IMR-90 (cell line): ENCODE measurements around the gene DISP2. TPM values are rescaled to one million over a fixed set of nuclear protein-coding genes. Genes with fewer than 3 reads are reported as not detected.

Source experiments
- ATAC-seq: fragments of 200-7000 bp; cut with Tn5 transposase; 2 replicates; pipeline ENCODE4 v1.9.1; 2020; ENCODE audit warnings: low read depth, mild to moderate bottlenecking, moderate library complexity
- BruUV-seq: library from RNA; stranded (reverse); fragments of 400-500 nt; replicated peaks from 2 replicates; lab custom pipeline; 2021; lab: Mats Ljungman, UMichigan
- CTCF ChIA-PET: fragments of 300-600 bp; formaldehyde crosslinking; extraction: SDS; loops from one replicate; lab custom pipeline; 2021; ENCODE audit warnings: antibody characterized with exemption; lab: Yijun Ruan, JAX
- POLR2A ChIA-PET: fragments of 300-600 bp; sonication (Branson Sonifier 250); formaldehyde crosslinking; loops from one replicate; lab custom pipeline; 2022; ENCODE audit warnings: antibody characterized with exemption; ENCODE audit not compliant: unreplicated experiment; lab: Charles Lee
- DNase-seq: peaks from one replicate; pipeline ENCODE4 v3.0.0; 2013
- H2AFZ ChIP-seq: replicated peaks from 2 replicates; pipeline ENCODE3; 2013; ENCODE audit warnings: low read length, mild to moderate bottlenecking; ENCODE audit not compliant: poor library complexity
- H2AK5ac ChIP-seq: 2 replicates; pipeline ENCODE4 v1.6.1; 2013; ENCODE audit warnings: low read depth, low read length, inconsistent platforms
- H2AK9ac ChIP-seq: replicated peaks from 2 replicates; pipeline ENCODE3; 2013; ENCODE audit warnings: mild to moderate bottlenecking, low read depth, low read length, moderate library complexity; ENCODE audit not compliant: poor library complexity
- H2BK120ac ChIP-seq: 2 replicates; pipeline ENCODE4 v1.6.1; 2013; ENCODE audit warnings: low read depth, low read length, inconsistent platforms
- H2BK15ac ChIP-seq: 3 replicates; pipeline ENCODE4 v1.6.1; 2013; ENCODE audit warnings: low read depth, low read length, inconsistent platforms
- H2BK20ac ChIP-seq: 2 replicates; pipeline ENCODE4 v1.6.1; 2013; ENCODE audit warnings: low read depth, mild to moderate bottlenecking, inconsistent platforms, low read length, moderate library complexity
- H2BK5ac ChIP-seq: 2 replicates; pipeline ENCODE4 v1.6.1; 2013; ENCODE audit warnings: mild to moderate bottlenecking, low read depth, low read length, inconsistent platforms; ENCODE audit not compliant: poor library complexity, severe bottlenecking
- H3K14ac ChIP-seq: replicated peaks from 2 replicates; pipeline ENCODE4 v1.6.1; 2013; ENCODE audit warnings: low read depth, low read length, inconsistent platforms
- H3K18ac ChIP-seq: 2 replicates; pipeline ENCODE4 v1.6.1; 2013; ENCODE audit warnings: low read depth, low read length, control low read depth
- H3K23ac ChIP-seq: 2 replicates; pipeline ENCODE4 v1.6.1; 2013; ENCODE audit warnings: low read depth, low read length, inconsistent platforms
- H3K27ac ChIP-seq: 2 replicates; pipeline ENCODE4 v1.5.1; 2013; ENCODE audit warnings: mild to moderate bottlenecking, control low read depth, low read length; ENCODE audit not compliant: insufficient read depth
- H3K27me3 ChIP-seq: 2 replicates; pipeline ENCODE4 v1.6.1; 2013; ENCODE audit warnings: low read length; ENCODE audit not compliant: control insufficient read depth, insufficient read depth
- H3K36me3 ChIP-seq: 2 replicates; pipeline ENCODE4 v1.6.1; 2013; ENCODE audit warnings: low read length, mixed read lengths; ENCODE audit not compliant: control insufficient read depth, insufficient read depth
- H3K4ac ChIP-seq: 2 replicates; pipeline ENCODE4 v1.6.1; 2013; ENCODE audit warnings: low read depth, low read length, inconsistent platforms
- H3K4me1 ChIP-seq: 2 replicates; pipeline ENCODE4 v1.6.1; 2013; ENCODE audit warnings: low read length, mixed read lengths; ENCODE audit not compliant: control insufficient read depth, insufficient read depth
- H3K4me2 ChIP-seq: 2 replicates; pipeline ENCODE4 v1.6.1; 2013; ENCODE audit warnings: low read depth, mild to moderate bottlenecking, control low read depth, low read length, moderate library complexity
- H3K4me3 ChIP-seq: 2 replicates; pipeline ENCODE4 v1.5.1; 2013; ENCODE audit warnings: low read depth, mild to moderate bottlenecking, control low read depth, low read length, moderate library complexity; ENCODE audit not compliant: insufficient read depth
- H3K56ac ChIP-seq: 2 replicates; pipeline ENCODE4 v1.6.1; 2013; ENCODE audit warnings: low read length, inconsistent platforms; ENCODE audit not compliant: insufficient read depth; ENCODE audit errors: extremely low read depth
- H3K79me1 ChIP-seq, 2 experiments: 2 replicates each; pipeline ENCODE4 v1.6.1; 2013; ENCODE audit warnings: low read length in 2 of 2, inconsistent platforms in 1 of 2, low read depth in 1 of 2
- H3K9ac ChIP-seq: 2 replicates; pipeline ENCODE4 v1.6.1; 2013; ENCODE audit warnings: low read depth, low read length, control low read depth
- H3K9me1 ChIP-seq: 2 replicates; pipeline ENCODE4 v1.6.1; 2013; ENCODE audit warnings: low read length, inconsistent platforms; ENCODE audit not compliant: insufficient read depth
- H3K9me3 ChIP-seq: 2 replicates; pipeline ENCODE4 v1.6.1; 2013; ENCODE audit warnings: low read length; ENCODE audit not compliant: control insufficient read depth, insufficient read depth
- H4K20me1 ChIP-seq: 2 replicates; pipeline ENCODE4 v1.6.1; 2013; ENCODE audit warnings: low read length, inconsistent platforms; ENCODE audit not compliant: insufficient read depth
- H4K5ac ChIP-seq: 2 replicates; pipeline ENCODE4 v1.6.1; 2013; ENCODE audit warnings: mild to moderate bottlenecking, low read depth, low read length, control low read depth
- H4K8ac ChIP-seq, 2 experiments: 2 replicates each; pipeline ENCODE4 v1.6.1; 2013; ENCODE audit warnings: low read depth in 2 of 2, low read length in 2 of 2, control low read depth in 1 of 2, inconsistent platforms in 1 of 2
- H4K91ac ChIP-seq: 2 replicates; pipeline ENCODE4 v1.6.1; 2013; ENCODE audit warnings: low read depth, low read length, inconsistent platforms; ENCODE audit not compliant: insufficient read depth
- CEBPB ChIP-seq: IDR thresholded peaks from 2 replicates; pipeline ENCODE4 v1.6.1; 2012; ENCODE audit warnings: low read depth, low read length, improper control_type of control experiment
- CHD1 ChIP-seq: IDR thresholded peaks from 2 replicates; pipeline ENCODE4 v1.6.1; 2012; ENCODE audit warnings: low read depth, low read length, improper control_type of control experiment
- CTCF ChIP-seq: conservative IDR thresholded peaks from 2 replicates; pipeline ENCODE4 v1.5.1; 2012; ENCODE audit warnings: mild to moderate bottlenecking, low read depth, low read length, improper control_type of control experiment
- ELK1 ChIP-seq: fragments of 150-350 bp; IDR thresholded peaks from 2 replicates; pipeline ENCODE4 v1.6.1; 2016; ENCODE audit warnings: low read depth, mild to moderate bottlenecking, low read length, moderate library complexity, borderline replicate concordance
- FOS ChIP-seq: fragments of 150-350 bp; IDR thresholded peaks from 2 replicates; pipeline ENCODE4 v1.6.1; 2016; ENCODE audit warnings: low read depth, low read length
- MXI1 ChIP-seq: IDR thresholded peaks from 2 replicates; pipeline ENCODE4 v1.6.1; 2012; ENCODE audit warnings: low read depth, mild to moderate bottlenecking, low read length, moderate library complexity, borderline replicate concordance
- POLR2A ChIP-seq: IDR thresholded peaks from 2 replicates; pipeline ENCODE4 v1.6.1; 2012; ENCODE audit warnings: mild to moderate bottlenecking, low read depth, low read length
- RCOR1 ChIP-seq: IDR thresholded peaks from 2 replicates; pipeline ENCODE4 v1.6.1; 2012; ENCODE audit warnings: mild to moderate bottlenecking, low read length, improper control_type of control experiment; ENCODE audit not compliant: insufficient replicate concordance
- RFX5 ChIP-seq: IDR thresholded peaks from 2 replicates; pipeline ENCODE4 v1.8.0; 2012; ENCODE audit warnings: low read depth, mild to moderate bottlenecking, low read length, moderate library complexity
- WGBS, 2 experiments: methylation state at CpG; one replicate each; pipeline versions ENCODE4 v1.1.5 to v1.1.7; 2013; ENCODE audit warnings: missing lambda C conversion rate in 2 of 2; ENCODE audit not compliant: insufficient read length in 1 of 2; ENCODE audit errors: extremely low coverage in 2 of 2; 5-methylcytosine and 5-hydroxymethylcytosine counted together
- dilution Hi-C: fragments of 300-500 bp; cut with HindIII; formaldehyde crosslinking; loops from one replicate; pipeline ENCODE4 v1.14.3; 2018; ENCODE audit warnings: low sequenced_read_pairs; ENCODE audit not compliant: unreplicated experiment
- in situ Hi-C: fragments of 300-500 bp; cut with MboI; formaldehyde crosslinking; loops from 3 replicates; pipeline ENCODE4 v1.14.3; 2019; ENCODE audit warnings: low sequenced_read_pairs, inconsistent platforms, mixed read lengths
- intact Hi-C: fragments of 100-400 bp; cut with micrococcal nuclease; formaldehyde crosslinking; loops from 2 replicates; pipeline ENCODE4 v1.10.0; 2022
- polyA plus RNA-seq, 3 experiments: library from polyadenylated mRNA; depleted of rRNA; stranded (reverse); fragments of >200 nt; gene quantifications; 2 replicates each; pipeline ENCODE4 v1.2.3, GENCODE V29; 2012; ENCODE audit warnings: low replicate concordance in 1 of 3
- total RNA-seq: library from RNA; depleted of rRNA; stranded (reverse); fragments of >200 nt; gene quantifications from 2 replicates; pipeline ENCODE4 v1.2.3, GENCODE V29; 2012

DISP2 gene
- total and polyA plus RNA-seq, 2 of the 4 experiments (the other 2 are of a cell fraction), result 0.34 to 0.36 TPM

GRCh38 chr15:40334941-40335795, 22.9 kb upstream of the DISP2 start:
- no peak overlapping the region for H4K91ac ChIP-seq
- H3K56ac ChIP-seq, result no peak overlapping the region
- POLR2A ChIA-PET, result interaction anchor here (1.3 kb wide), 1 partner anchor 8 kb away, joined by 3 read pairs; no protein-coding TSS in a partner anchor
- intact Hi-C loops, result no loop called here
- H3K79me1 ChIP-seq, result peaks cover 23 to 80% of the 10 kb centered on the region in 2 experiments; a peak in 3 of 4 replicates
- no peaks in the 10 kb centered on the region for H3K27me3 ChIP-seq
- no peak for DNase-seq
- H2BK15ac ChIP-seq, result no peak overlapping the region
- peak overlapping the region; percentile 77; the same call in 1 of the 2 replicates for H3K23ac ChIP-seq
- H4K5ac ChIP-seq, result no peak overlapping the region
- H2BK5ac ChIP-seq, result peak overlapping the region; percentile 87
- H3K27ac ChIP-seq, result peak overlapping the region; percentile 60
- peak overlapping the region; percentile 87 for H2AK5ac ChIP-seq
- no peak overlapping the region for H2AFZ ChIP-seq
- peaks cover 19% of the 10 kb centered on the region for H3K36me3 ChIP-seq
- H3K4ac ChIP-seq, result peak overlapping the region; percentile 67
- H2BK20ac ChIP-seq, result no peak overlapping the region
- in situ Hi-C loops, result no loop called here
- H3K9ac ChIP-seq, result no peak overlapping the region
- peaks cover 3% of the 10 kb centered on the region; the same call in 1 of the 2 replicates for H4K20me1 ChIP-seq
- CTCF ChIA-PET, result no interaction called here
- no TSS peak for BruUV-seq
- peaks cover 28% of the 10 kb centered on the region for H3K9me1 ChIP-seq
- peaks cover 35% of the 10 kb centered on the region for H3K4me1 ChIP-seq
- no peaks in the 10 kb centered on the region for H3K9me3 ChIP-seq
- H2AK9ac ChIP-seq, result no peak overlapping the region
- no peak overlapping the region for H2BK120ac ChIP-seq
- no peak overlapping the region for H3K18ac ChIP-seq
- TF ChIP-seq FOS, result no peak
- no peak for TF ChIP-seq CTCF
- TF ChIP-seq MXI1, result no peak
- TF ChIP-seq ELK1, result no peak
- no peak for TF ChIP-seq POLR2A
- TF ChIP-seq RFX5, result no peak
- no peak for TF ChIP-seq RCOR1
- TF ChIP-seq CEBPB, result no peak
- no peak for TF ChIP-seq CHD1
- H3K4me2 ChIP-seq, result no peak overlapping the region
- H3K4me3 ChIP-seq, result no peak overlapping the region
- dilution Hi-C loops, result no loop called here
- WGBS, 2 experiments, result 84% methylated on average over 8 of the region's 26 CpGs; no CpG with 5 or more reads in 1 of the 2 experiments
- ATAC-seq, result no peak
- 0 out of 2 replicates have a peak overlapping the region, but pooled peaks have one; percentile 60 for H3K14ac ChIP-seq
- H4K8ac ChIP-seq, result peak overlapping the region in 1 of 2 experiments; percentile 31; a peak in 1 of 4 replicates
